Loucy (cell line): ENCODE measurements around the gene ZBTB8OS.

Experiments used
- H2AFZ ChIP-seq: fragments of 200-600 bp; sonication (generic); 2 replicates; pipeline ENCODE4 v1.6.0; 2016; ENCODE audit warnings: antibody characterized with exemption, mild to moderate bottlenecking, low read length, moderate library complexity
- H3F3A ChIP-seq: fragments of 200-600 bp; 2 replicates; pipeline ENCODE4 v1.6.0; 2016; ENCODE audit warnings: antibody characterized with exemption, low read depth, mild to moderate bottlenecking
- H3K27me3 ChIP-seq: fragments of 200-600 bp; sonication (generic); 2 replicates; pipeline ENCODE4 v1.6.1; 2014; ENCODE audit warnings: low read length, mild to moderate bottlenecking; ENCODE audit not compliant: insufficient read depth, poor library complexity, severe bottlenecking
- H3K36me3 ChIP-seq: fragments of 200-600 bp; sonication (generic); 2 replicates; pipeline ENCODE4 v1.6.1; 2016; ENCODE audit warnings: low read length; ENCODE audit not compliant: insufficient read depth
- H3K4me1 ChIP-seq: fragments of 200-600 bp; sonication (generic); 2 replicates; pipeline ENCODE4 v1.5.1; 2014; ENCODE audit warnings: low read length, mild to moderate bottlenecking; ENCODE audit not compliant: insufficient read depth, poor library complexity, severe bottlenecking
- H3K4me2 ChIP-seq: fragments of 200-600 bp; sonication (generic); 2 replicates; pipeline ENCODE4 v1.6.0; 2014; ENCODE audit warnings: antibody characterized with exemption, low read length, low read depth, mild to moderate bottlenecking; ENCODE audit not compliant: poor library complexity, severe bottlenecking
- H3K4me3 ChIP-seq: fragments of 200-600 bp; sonication (generic); 2 replicates; pipeline ENCODE4 v1.5.1; 2014; ENCODE audit warnings: low read length, mild to moderate bottlenecking, mixed read lengths; ENCODE audit not compliant: poor library complexity, severe bottlenecking
- H3K79me2 ChIP-seq: fragments of 200-600 bp; sonication (generic); 2 replicates; pipeline ENCODE4 v1.6.1; 2014; ENCODE audit warnings: low read length; ENCODE audit not compliant: insufficient read depth
- H3K9ac ChIP-seq: fragments of 200-600 bp; sonication (generic); 2 replicates; pipeline ENCODE4 v1.6.0; 2014; ENCODE audit warnings: mild to moderate bottlenecking, low read depth, low read length, moderate library complexity; ENCODE audit not compliant: poor library complexity, severe bottlenecking
- H3K9me2 ChIP-seq: fragments of 200-600 bp; sonication (generic); replicated peaks from 2 replicates; pipeline ENCODE4 v1.6.1; 2016; ENCODE audit warnings: low read depth, low read length, mixed read lengths
- H3K9me3 ChIP-seq: fragments of 200-600 bp; sonication (generic); 2 replicates; pipeline ENCODE4 v1.6.1; 2014; ENCODE audit warnings: mild to moderate bottlenecking, antibody characterized with exemption, low read length, low read depth; ENCODE audit not compliant: insufficient read depth
- H4K20me1 ChIP-seq: fragments of 200-600 bp; sonication (generic); 2 replicates; pipeline ENCODE4 v1.6.0; 2014; ENCODE audit warnings: antibody characterized with exemption, low read length, mild to moderate bottlenecking; ENCODE audit not compliant: insufficient read depth, poor library complexity, severe bottlenecking
- CTCF ChIP-seq: fragments of 200-600 bp; sonication (generic); conservative IDR thresholded peaks from 2 replicates; pipeline ENCODE4 v1.5.1; 2014; ENCODE audit warnings: mild to moderate bottlenecking, antibody characterized with exemption, low read length
- EZH2phosphoT487 ChIP-seq: fragments of 200-600 bp; IDR thresholded peaks from 2 replicates; pipeline ENCODE4 v1.6.1; 2018; ENCODE audit warnings: antibody characterized with exemption, mild to moderate bottlenecking, moderate library complexity, borderline replicate concordance

ZBTB8OS gene

DNA sequence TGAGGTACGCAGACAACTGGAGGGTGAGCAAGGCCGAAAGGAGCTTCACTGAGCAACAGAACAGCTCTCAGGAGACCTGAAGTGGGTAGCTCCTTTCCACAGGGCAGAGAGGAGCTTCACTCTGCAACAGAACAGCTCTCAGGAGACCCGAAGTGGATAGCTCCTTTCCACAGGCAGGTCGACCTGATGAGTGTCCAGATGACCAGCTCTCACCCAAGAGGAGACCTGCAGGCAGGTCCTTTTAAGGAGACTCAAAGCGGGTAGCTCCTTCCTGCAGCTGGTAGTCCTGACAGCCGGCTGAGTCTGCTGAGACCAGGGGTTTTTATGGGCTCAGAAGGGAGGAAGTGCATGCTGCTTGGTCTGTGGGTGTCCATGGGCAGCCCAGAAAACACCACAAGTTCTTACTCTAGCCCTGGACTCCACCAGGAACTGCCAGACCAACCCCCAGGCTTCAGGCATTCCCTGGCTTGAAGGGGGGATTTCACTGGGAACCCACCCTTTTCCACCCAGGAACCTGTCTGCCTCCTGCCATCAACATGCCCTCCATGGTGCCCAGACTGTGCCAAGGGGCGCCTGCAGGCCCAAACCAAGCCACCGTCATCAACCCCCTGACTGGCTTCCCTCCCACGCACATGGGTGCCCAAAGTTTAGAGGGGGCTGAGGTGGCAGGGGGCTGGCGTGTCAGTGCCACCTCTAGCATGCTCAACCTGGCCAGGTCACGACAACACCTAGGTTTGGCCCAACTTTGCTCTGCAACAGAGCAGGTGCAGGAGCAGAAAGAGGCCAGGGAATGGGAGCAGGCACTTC lies 43.6 kb downstream of the ZBTB8OS start:
- Histone ChIP-seq H3K27me3 (no peaks in the 10 kb centered on the region), H3K9me2 (no peaks in the 10 kb centered on the region), H3K79me2 (no peaks in the 10 kb centered on the region), H3F3A (no peaks in the 10 kb centered on the region), H3K4me1 (no peaks in the 10 kb centered on the region), H3K9me3 (no peaks in the 10 kb centered on the region), H3K4me2 (no peak overlapping the region), H3K9ac (no peak overlapping the region), H3K36me3 (no peaks in the 10 kb centered on the region), H3K4me3 (no peak overlapping the region), H2AFZ (no peak overlapping the region), H4K20me1 (no peaks in the 10 kb centered on the region)
- no peak for TF ChIP-seq EZH2phosphoT487
- TF ChIP-seq CTCF: no peak

DNA sequence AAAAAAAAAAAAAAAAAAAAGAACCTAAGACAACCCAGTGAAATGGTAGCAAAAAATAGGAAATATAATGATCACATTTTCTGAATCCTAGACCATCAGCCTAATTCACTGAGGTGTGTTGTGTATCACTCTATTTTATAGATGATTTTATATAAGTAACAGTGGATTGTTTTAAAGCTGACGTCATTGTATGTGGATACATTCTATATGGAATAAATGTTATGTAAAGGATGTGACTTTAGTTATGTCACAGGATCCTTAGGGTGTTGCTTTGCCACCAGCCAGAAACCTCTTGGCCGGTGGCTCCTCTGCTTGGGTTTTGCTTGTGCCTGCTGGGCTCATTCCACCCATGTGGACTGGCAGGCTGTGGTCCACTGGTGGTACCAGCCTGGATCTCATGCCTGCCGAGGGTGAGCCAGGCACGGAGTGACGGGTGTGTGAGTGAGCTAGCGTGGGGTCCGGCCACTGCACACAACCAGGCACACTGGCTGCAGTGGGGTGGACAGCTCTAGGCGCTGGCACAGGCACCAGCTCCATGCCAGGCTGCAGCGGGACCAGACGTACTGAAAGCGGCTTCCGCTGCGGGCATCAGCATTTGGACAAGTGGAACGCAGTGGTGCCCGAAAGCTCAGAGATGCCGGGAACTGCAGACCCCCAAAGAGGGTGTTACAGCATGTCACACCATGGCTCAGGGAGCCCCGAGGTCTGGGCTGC lies 44.5 kb downstream of the ZBTB8OS start:
- Histone ChIP-seq H3K9me2 (no peaks in the 10 kb centered on the region), H3F3A (no peaks in the 10 kb centered on the region), H3K79me2 (no peaks in the 10 kb centered on the region), H3K36me3 (0 out of 2 replicates have a peak, but pooled peaks cover 2% of the 10 kb centered on the region), H4K20me1 (no peaks in the 10 kb centered on the region), H3K4me3 (no peak overlapping the region), H2AFZ (no peak overlapping the region), H3K9ac (no peak overlapping the region), H3K9me3 (no peaks in the 10 kb centered on the region), H3K27me3 (no peaks in the 10 kb centered on the region), H3K4me1 (no peaks in the 10 kb centered on the region), H3K4me2 (no peak overlapping the region)
- TF ChIP-seq CTCF (no peak), EZH2phosphoT487 (no peak)

- H3K36me3 ChIP-seq: peaks cover 34% of the 10 kb centered on the region; the same call in 1 of the 2 replicates
- H3K4me2 ChIP-seq: no peak overlapping the region
- no peaks in the 10 kb centered on the region for H3K79me2 ChIP-seq
- H3K9me2 ChIP-seq: no peaks in the 10 kb centered on the region
- H3K4me3 ChIP-seq: no peak overlapping the region
- no peak overlapping the region for H2AFZ ChIP-seq
- TF ChIP-seq CTCF (no peak), EZH2phosphoT487 (no peak)
- H4K20me1 ChIP-seq: no peaks in the 10 kb centered on the region
- no peaks in the 10 kb centered on the region for H3F3A ChIP-seq
- H3K9ac ChIP-seq: no peak overlapping the region
- H3K4me1 ChIP-seq: no peaks in the 10 kb centered on the region
- H3K9me3 ChIP-seq: no peaks in the 10 kb centered on the region
- no peaks in the 10 kb centered on the region for H3K27me3 ChIP-seq
Measured at GRCh38 chr1:32600034-32600433, 50.3 kb downstream of the ZBTB8OS start.
